Sigmoid colon (tissue), 4 donors: ENCODE results near the gene MOB3A.

ENCODE experiments used
- POLR2A ChIP-seq, 2 donors: fragments of 450-650 bp; IDR thresholded peaks; one replicate each; pipeline ENCODE4 v1.6.1; 2016; ENCODE audit warnings: antibody characterized with exemption in 2 of 2, mild to moderate bottlenecking in 2 of 2, moderate library complexity in 2 of 2
- POLR2AphosphoS5 ChIP-seq, 4 donors: sonication (generic); formaldehyde crosslinking; IDR thresholded peaks; one replicate each; pipeline ENCODE4 v1.6.1; 2017; ENCODE audit warnings: antibody characterized with exemption in 4 of 4
- TF ChIP-seq, protein P1 (sequence below), 4 experiments: fragments of 450-650 bp in 3 of 4; fragments of 200-600 bp in 1 of 4; IDR thresholded peaks; one replicate each; pipeline ENCODE4 v1.5.1; 2016 to 2019; ENCODE audit warnings: antibody characterized with exemption in 4 of 4, mild to moderate bottlenecking in 3 of 4, moderate library complexity in 2 of 4

DNA sequence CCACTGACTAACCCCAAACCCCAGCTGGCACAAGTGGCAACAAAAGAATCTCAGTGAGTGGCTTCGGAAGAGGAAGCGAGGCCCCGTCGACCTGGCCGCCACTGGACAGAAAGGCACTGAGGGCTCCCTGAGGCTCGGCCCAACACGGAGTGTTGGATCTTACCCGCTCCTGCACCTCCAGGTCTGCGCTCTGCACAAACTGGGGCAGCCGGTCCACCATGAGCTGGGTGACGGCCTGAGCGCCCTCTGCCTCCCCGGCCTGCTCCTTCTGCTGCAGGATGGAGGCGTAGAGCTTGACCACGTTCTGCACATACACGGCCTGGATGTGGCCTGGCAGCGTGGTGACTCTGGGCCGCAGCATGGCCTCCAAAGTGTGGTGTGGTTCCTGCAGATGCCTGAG, 22.3 kb upstream of the MOB3A start:
- TF ChIP-seq POLR2AphosphoS5 (IDR thresholded peaks at IDR 0.05): no peak
- TF ChIP-seq POLR2A (IDR thresholded peaks at IDR 0.05): no peak
- TF ChIP-seq, protein P1, sequence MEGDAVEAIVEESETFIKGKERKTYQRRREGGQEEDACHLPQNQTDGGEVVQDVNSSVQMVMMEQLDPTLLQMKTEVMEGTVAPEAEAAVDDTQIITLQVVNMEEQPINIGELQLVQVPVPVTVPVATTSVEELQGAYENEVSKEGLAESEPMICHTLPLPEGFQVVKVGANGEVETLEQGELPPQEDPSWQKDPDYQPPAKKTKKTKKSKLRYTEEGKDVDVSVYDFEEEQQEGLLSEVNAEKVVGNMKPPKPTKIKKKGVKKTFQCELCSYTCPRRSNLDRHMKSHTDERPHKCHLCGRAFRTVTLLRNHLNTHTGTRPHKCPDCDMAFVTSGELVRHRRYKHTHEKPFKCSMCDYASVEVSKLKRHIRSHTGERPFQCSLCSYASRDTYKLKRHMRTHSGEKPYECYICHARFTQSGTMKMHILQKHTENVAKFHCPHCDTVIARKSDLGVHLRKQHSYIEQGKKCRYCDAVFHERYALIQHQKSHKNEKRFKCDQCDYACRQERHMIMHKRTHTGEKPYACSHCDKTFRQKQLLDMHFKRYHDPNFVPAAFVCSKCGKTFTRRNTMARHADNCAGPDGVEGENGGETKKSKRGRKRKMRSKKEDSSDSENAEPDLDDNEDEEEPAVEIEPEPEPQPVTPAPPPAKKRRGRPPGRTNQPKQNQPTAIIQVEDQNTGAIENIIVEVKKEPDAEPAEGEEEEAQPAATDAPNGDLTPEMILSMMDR (IDR thresholded peaks at IDR 0.05): no peak
